IMR-90 (cell line): ENCODE measurements around the gene YPEL2. TPM values are rescaled to one million over a fixed set of nuclear protein-coding genes. Genes with fewer than 3 reads are reported as not detected.

Experiments used
- ATAC-seq: fragments of 200-7000 bp; cut with Tn5 transposase; 2 replicates; pipeline ENCODE4 v1.9.1; 2020; ENCODE audit warnings: low read depth, mild to moderate bottlenecking, moderate library complexity
- BruUV-seq: library from RNA; stranded (reverse); fragments of 400-500 nt; replicated peaks from 2 replicates; lab custom pipeline; 2021; lab: Mats Ljungman, UMichigan
- CTCF ChIA-PET: fragments of 300-600 bp; formaldehyde crosslinking; extraction: SDS; loops from one replicate; lab custom pipeline; 2021; ENCODE audit warnings: antibody characterized with exemption; lab: Yijun Ruan, JAX
- POLR2A ChIA-PET: fragments of 300-600 bp; sonication (Branson Sonifier 250); formaldehyde crosslinking; loops from one replicate; lab custom pipeline; 2022; ENCODE audit warnings: antibody characterized with exemption; ENCODE audit not compliant: unreplicated experiment; lab: Charles Lee
- DNase-seq: peaks from one replicate; pipeline ENCODE4 v3.0.0; 2013
- H2AFZ ChIP-seq: replicated peaks from 2 replicates; pipeline ENCODE3; 2013; ENCODE audit warnings: low read length, mild to moderate bottlenecking; ENCODE audit not compliant: poor library complexity
- H2AK5ac ChIP-seq: 2 replicates; pipeline ENCODE4 v1.6.1; 2013; ENCODE audit warnings: low read depth, low read length, inconsistent platforms
- H2AK9ac ChIP-seq: replicated peaks from 2 replicates; pipeline ENCODE3; 2013; ENCODE audit warnings: mild to moderate bottlenecking, low read depth, low read length, moderate library complexity; ENCODE audit not compliant: poor library complexity
- H2BK120ac ChIP-seq: 2 replicates; pipeline ENCODE4 v1.6.1; 2013; ENCODE audit warnings: low read depth, low read length, inconsistent platforms
- H2BK15ac ChIP-seq: 3 replicates; pipeline ENCODE4 v1.6.1; 2013; ENCODE audit warnings: low read depth, low read length, inconsistent platforms
- H2BK20ac ChIP-seq: 2 replicates; pipeline ENCODE4 v1.6.1; 2013; ENCODE audit warnings: low read depth, mild to moderate bottlenecking, inconsistent platforms, low read length, moderate library complexity
- H2BK5ac ChIP-seq: 2 replicates; pipeline ENCODE4 v1.6.1; 2013; ENCODE audit warnings: mild to moderate bottlenecking, low read depth, low read length, inconsistent platforms; ENCODE audit not compliant: poor library complexity, severe bottlenecking
- H3K14ac ChIP-seq: replicated peaks from 2 replicates; pipeline ENCODE4 v1.6.1; 2013; ENCODE audit warnings: low read depth, low read length, inconsistent platforms
- H3K18ac ChIP-seq: 2 replicates; pipeline ENCODE4 v1.6.1; 2013; ENCODE audit warnings: low read depth, low read length, control low read depth
- H3K23ac ChIP-seq: 2 replicates; pipeline ENCODE4 v1.6.1; 2013; ENCODE audit warnings: low read depth, low read length, inconsistent platforms
- H3K27ac ChIP-seq: 2 replicates; pipeline ENCODE4 v1.5.1; 2013; ENCODE audit warnings: mild to moderate bottlenecking, control low read depth, low read length; ENCODE audit not compliant: insufficient read depth
- H3K27me3 ChIP-seq: 2 replicates; pipeline ENCODE4 v1.6.1; 2013; ENCODE audit warnings: low read length; ENCODE audit not compliant: control insufficient read depth, insufficient read depth
- H3K36me3 ChIP-seq: 2 replicates; pipeline ENCODE4 v1.6.1; 2013; ENCODE audit warnings: low read length, mixed read lengths; ENCODE audit not compliant: control insufficient read depth, insufficient read depth
- H3K4ac ChIP-seq: 2 replicates; pipeline ENCODE4 v1.6.1; 2013; ENCODE audit warnings: low read depth, low read length, inconsistent platforms
- H3K4me1 ChIP-seq: 2 replicates; pipeline ENCODE4 v1.6.1; 2013; ENCODE audit warnings: low read length, mixed read lengths; ENCODE audit not compliant: control insufficient read depth, insufficient read depth
- H3K4me2 ChIP-seq: 2 replicates; pipeline ENCODE4 v1.6.1; 2013; ENCODE audit warnings: low read depth, mild to moderate bottlenecking, control low read depth, low read length, moderate library complexity
- H3K4me3 ChIP-seq: 2 replicates; pipeline ENCODE4 v1.5.1; 2013; ENCODE audit warnings: low read depth, mild to moderate bottlenecking, control low read depth, low read length, moderate library complexity; ENCODE audit not compliant: insufficient read depth
- H3K56ac ChIP-seq: 2 replicates; pipeline ENCODE4 v1.6.1; 2013; ENCODE audit warnings: low read length, inconsistent platforms; ENCODE audit not compliant: insufficient read depth; ENCODE audit errors: extremely low read depth
- H3K79me1 ChIP-seq, 2 experiments: 2 replicates each; pipeline ENCODE4 v1.6.1; 2013; ENCODE audit warnings: low read length in 2 of 2, inconsistent platforms in 1 of 2, low read depth in 1 of 2
- H3K9ac ChIP-seq: 2 replicates; pipeline ENCODE4 v1.6.1; 2013; ENCODE audit warnings: low read depth, low read length, control low read depth
- H3K9me1 ChIP-seq: 2 replicates; pipeline ENCODE4 v1.6.1; 2013; ENCODE audit warnings: low read length, inconsistent platforms; ENCODE audit not compliant: insufficient read depth
- H3K9me3 ChIP-seq: 2 replicates; pipeline ENCODE4 v1.6.1; 2013; ENCODE audit warnings: low read length; ENCODE audit not compliant: control insufficient read depth, insufficient read depth
- H4K20me1 ChIP-seq: 2 replicates; pipeline ENCODE4 v1.6.1; 2013; ENCODE audit warnings: low read length, inconsistent platforms; ENCODE audit not compliant: insufficient read depth
- H4K5ac ChIP-seq: 2 replicates; pipeline ENCODE4 v1.6.1; 2013; ENCODE audit warnings: mild to moderate bottlenecking, low read depth, low read length, control low read depth
- H4K8ac ChIP-seq, 2 experiments: 2 replicates each; pipeline ENCODE4 v1.6.1; 2013; ENCODE audit warnings: low read depth in 2 of 2, low read length in 2 of 2, control low read depth in 1 of 2, inconsistent platforms in 1 of 2
- H4K91ac ChIP-seq: 2 replicates; pipeline ENCODE4 v1.6.1; 2013; ENCODE audit warnings: low read depth, low read length, inconsistent platforms; ENCODE audit not compliant: insufficient read depth
- CEBPB ChIP-seq: IDR thresholded peaks from 2 replicates; pipeline ENCODE4 v1.6.1; 2012; ENCODE audit warnings: low read depth, low read length, improper control_type of control experiment
- CHD1 ChIP-seq: IDR thresholded peaks from 2 replicates; pipeline ENCODE4 v1.6.1; 2012; ENCODE audit warnings: low read depth, low read length, improper control_type of control experiment
- FOS ChIP-seq: fragments of 150-350 bp; IDR thresholded peaks from 2 replicates; pipeline ENCODE4 v1.6.1; 2016; ENCODE audit warnings: low read depth, low read length
- MAFK ChIP-seq: IDR thresholded peaks from 2 replicates; pipeline ENCODE4 v1.6.1; 2012; ENCODE audit warnings: low read depth, low read length, improper control_type of control experiment
- MAZ ChIP-seq: IDR thresholded peaks from 2 replicates; pipeline ENCODE4 v1.6.1; 2012; ENCODE audit warnings: low read depth, mild to moderate bottlenecking, low read length, improper control_type of control experiment, moderate library complexity, borderline replicate concordance
- MXI1 ChIP-seq: IDR thresholded peaks from 2 replicates; pipeline ENCODE4 v1.6.1; 2012; ENCODE audit warnings: low read depth, mild to moderate bottlenecking, low read length, moderate library complexity, borderline replicate concordance
- NFE2L2 ChIP-seq: fragments of 150-350 bp; IDR thresholded peaks from 2 replicates; pipeline ENCODE4 v1.6.1; 2016; ENCODE audit warnings: low read depth, mild to moderate bottlenecking, low read length
- POLR2A ChIP-seq: IDR thresholded peaks from 2 replicates; pipeline ENCODE4 v1.6.1; 2012; ENCODE audit warnings: mild to moderate bottlenecking, low read depth, low read length
- RAD21 ChIP-seq: IDR thresholded peaks from 2 replicates; pipeline ENCODE4 v1.6.1; 2012; ENCODE audit warnings: low read length, improper control_type of control experiment
- RFX5 ChIP-seq: IDR thresholded peaks from 2 replicates; pipeline ENCODE4 v1.8.0; 2012; ENCODE audit warnings: low read depth, mild to moderate bottlenecking, low read length, moderate library complexity
- SMC3 ChIP-seq: fragments of 150-350 bp; IDR thresholded peaks from 2 replicates; pipeline ENCODE4 v1.6.1; 2016; ENCODE audit warnings: low read depth, mild to moderate bottlenecking, antibody characterized with exemption, low read length, moderate library complexity
- WGBS, 2 experiments: methylation state at CpG; one replicate each; pipeline versions ENCODE4 v1.1.5 to v1.1.7; 2013; ENCODE audit warnings: missing lambda C conversion rate in 2 of 2; ENCODE audit not compliant: insufficient read length in 1 of 2; ENCODE audit errors: extremely low coverage in 2 of 2; 5-methylcytosine and 5-hydroxymethylcytosine counted together
- dilution Hi-C: fragments of 300-500 bp; cut with HindIII; formaldehyde crosslinking; loops from one replicate; pipeline ENCODE4 v1.14.3; 2018; ENCODE audit warnings: low sequenced_read_pairs; ENCODE audit not compliant: unreplicated experiment
- in situ Hi-C: fragments of 300-500 bp; cut with MboI; formaldehyde crosslinking; loops from 3 replicates; pipeline ENCODE4 v1.14.3; 2019; ENCODE audit warnings: low sequenced_read_pairs, inconsistent platforms, mixed read lengths
- intact Hi-C: fragments of 100-400 bp; cut with micrococcal nuclease; formaldehyde crosslinking; loops from 2 replicates; pipeline ENCODE4 v1.10.0; 2022
- polyA plus RNA-seq, 3 experiments: library from polyadenylated mRNA; depleted of rRNA; stranded (reverse); fragments of >200 nt; gene quantifications; 2 replicates each; pipeline ENCODE4 v1.2.3, GENCODE V29; 2012; ENCODE audit warnings: low replicate concordance in 1 of 3
- total RNA-seq: library from RNA; depleted of rRNA; stranded (reverse); fragments of >200 nt; gene quantifications from 2 replicates; pipeline ENCODE4 v1.2.3, GENCODE V29; 2012
- TF ChIP-seq, protein P1 (sequence below): fragments of 150-350 bp; IDR thresholded peaks from 2 replicates; pipeline ENCODE4 v1.6.1; 2016; ENCODE audit warnings: low read depth, mild to moderate bottlenecking, low read length, moderate library complexity, borderline replicate concordance
- TF ChIP-seq, protein P2 (sequence below): conservative IDR thresholded peaks from 2 replicates; pipeline ENCODE4 v1.5.1; 2012; ENCODE audit warnings: mild to moderate bottlenecking, low read depth, low read length, improper control_type of control experiment
- TF ChIP-seq, protein P3 (sequence below): fragments of 150-350 bp; IDR thresholded peaks from 2 replicates; pipeline ENCODE4 v1.6.1; 2017; ENCODE audit warnings: mild to moderate bottlenecking, antibody characterized with exemption, low read length, low read depth

YPEL2 gene
- total and polyA plus RNA-seq, 2 of the 4 experiments (the other 2 are of a cell fraction) = 2.3 to 3.4 TPM

DNA sequence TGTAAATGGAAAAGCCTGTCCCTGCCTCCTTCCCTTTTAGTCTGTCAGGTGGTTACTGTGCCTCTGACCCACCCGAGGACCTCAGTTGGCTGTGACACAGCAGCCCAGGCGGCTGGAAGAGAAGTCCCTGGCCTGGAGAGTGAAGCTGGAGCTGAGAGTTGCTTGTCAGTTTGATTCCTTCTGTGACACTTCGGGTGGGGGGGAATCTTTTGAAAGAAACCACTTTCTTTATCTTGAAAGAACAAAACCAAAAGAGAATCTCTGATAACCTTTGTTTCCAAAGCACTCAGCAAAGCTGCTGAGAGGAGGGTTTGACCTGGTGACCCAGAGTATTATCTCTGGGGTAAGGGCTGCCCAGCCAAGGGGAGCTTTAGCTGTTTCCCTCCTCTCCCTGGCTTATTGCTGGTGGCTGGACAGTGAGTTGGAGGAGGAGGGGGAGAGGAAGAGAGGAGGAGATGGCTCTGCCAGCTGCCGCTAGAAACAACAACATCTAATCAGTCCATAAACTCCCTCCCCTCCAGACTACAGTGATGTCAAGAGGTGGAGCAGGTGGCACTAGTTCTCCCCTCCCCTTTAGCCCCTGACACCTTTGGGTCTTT, 34.0 kb downstream of the YPEL2 start:
- intact Hi-C loops (no loop called here), in situ Hi-C loops (no loop called here), dilution Hi-C loops (no loop called here)
- no peak overlapping the region for H2BK5ac ChIP-seq
- CTCF ChIA-PET = interaction anchor here (0.6 kb wide), 1 partner anchor 38 kb away, joined by 4 read pairs; no protein-coding TSS in a partner anchor
- TF ChIP-seq CHD1 (no peak), CEBPB (no peak), MAZ (no peak), POLR2A (no peak), RAD21 (no peak), MAFK (no peak), SMC3 (no peak), FOS (no peak), NFE2L2 (no peak), MXI1 (no peak), RFX5 (no peak)
- TF ChIP-seq, protein P1, sequence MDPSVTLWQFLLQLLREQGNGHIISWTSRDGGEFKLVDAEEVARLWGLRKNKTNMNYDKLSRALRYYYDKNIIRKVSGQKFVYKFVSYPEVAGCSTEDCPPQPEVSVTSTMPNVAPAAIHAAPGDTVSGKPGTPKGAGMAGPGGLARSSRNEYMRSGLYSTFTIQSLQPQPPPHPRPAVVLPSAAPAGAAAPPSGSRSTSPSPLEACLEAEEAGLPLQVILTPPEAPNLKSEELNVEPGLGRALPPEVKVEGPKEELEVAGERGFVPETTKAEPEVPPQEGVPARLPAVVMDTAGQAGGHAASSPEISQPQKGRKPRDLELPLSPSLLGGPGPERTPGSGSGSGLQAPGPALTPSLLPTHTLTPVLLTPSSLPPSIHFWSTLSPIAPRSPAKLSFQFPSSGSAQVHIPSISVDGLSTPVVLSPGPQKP = no peak
- TF ChIP-seq, protein P2, sequence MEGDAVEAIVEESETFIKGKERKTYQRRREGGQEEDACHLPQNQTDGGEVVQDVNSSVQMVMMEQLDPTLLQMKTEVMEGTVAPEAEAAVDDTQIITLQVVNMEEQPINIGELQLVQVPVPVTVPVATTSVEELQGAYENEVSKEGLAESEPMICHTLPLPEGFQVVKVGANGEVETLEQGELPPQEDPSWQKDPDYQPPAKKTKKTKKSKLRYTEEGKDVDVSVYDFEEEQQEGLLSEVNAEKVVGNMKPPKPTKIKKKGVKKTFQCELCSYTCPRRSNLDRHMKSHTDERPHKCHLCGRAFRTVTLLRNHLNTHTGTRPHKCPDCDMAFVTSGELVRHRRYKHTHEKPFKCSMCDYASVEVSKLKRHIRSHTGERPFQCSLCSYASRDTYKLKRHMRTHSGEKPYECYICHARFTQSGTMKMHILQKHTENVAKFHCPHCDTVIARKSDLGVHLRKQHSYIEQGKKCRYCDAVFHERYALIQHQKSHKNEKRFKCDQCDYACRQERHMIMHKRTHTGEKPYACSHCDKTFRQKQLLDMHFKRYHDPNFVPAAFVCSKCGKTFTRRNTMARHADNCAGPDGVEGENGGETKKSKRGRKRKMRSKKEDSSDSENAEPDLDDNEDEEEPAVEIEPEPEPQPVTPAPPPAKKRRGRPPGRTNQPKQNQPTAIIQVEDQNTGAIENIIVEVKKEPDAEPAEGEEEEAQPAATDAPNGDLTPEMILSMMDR = no peak
- TF ChIP-seq, protein P3, sequence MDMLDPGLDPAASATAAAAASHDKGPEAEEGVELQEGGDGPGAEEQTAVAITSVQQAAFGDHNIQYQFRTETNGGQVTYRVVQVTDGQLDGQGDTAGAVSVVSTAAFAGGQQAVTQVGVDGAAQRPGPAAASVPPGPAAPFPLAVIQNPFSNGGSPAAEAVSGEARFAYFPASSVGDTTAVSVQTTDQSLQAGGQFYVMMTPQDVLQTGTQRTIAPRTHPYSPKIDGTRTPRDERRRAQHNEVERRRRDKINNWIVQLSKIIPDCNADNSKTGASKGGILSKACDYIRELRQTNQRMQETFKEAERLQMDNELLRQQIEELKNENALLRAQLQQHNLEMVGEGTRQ = no peak
- no peaks in the 10 kb centered on the region for H3K9me3 ChIP-seq
- H2BK20ac ChIP-seq = no peak overlapping the region
- no peaks in the 10 kb centered on the region for H3K79me1 ChIP-seq
- POLR2A ChIA-PET = no interaction called here
- H3K56ac ChIP-seq = no peak overlapping the region
- no peak overlapping the region for H4K5ac ChIP-seq
- H2BK15ac ChIP-seq = no peak overlapping the region; the same call in 2 of the 3 replicates
- no peak overlapping the region for H3K18ac ChIP-seq
- H3K23ac ChIP-seq = no peak overlapping the region
- H3K4me2 ChIP-seq = no peak overlapping the region
- no CpG with 5 or more reads among the region's 4 CpGs for WGBS, 2 experiments
- H2AK5ac ChIP-seq = peak overlapping the region; percentile 48; the same call in 1 of the 2 replicates
- no peaks in the 10 kb centered on the region for H3K27me3 ChIP-seq
- peaks cover 11% of the 10 kb centered on the region; the same call in 1 of the 2 replicates for H4K20me1 ChIP-seq
- no peak for ATAC-seq
- peak overlapping the region; percentile 16; the same call in 1 of the 2 replicates for H4K91ac ChIP-seq
- H3K36me3 ChIP-seq = no peaks in the 10 kb centered on the region
- no peak overlapping the region for H3K9ac ChIP-seq
- H3K4me3 ChIP-seq = no peak overlapping the region
- no peak overlapping the region for H3K27ac ChIP-seq
- H3K14ac ChIP-seq = no peak overlapping the region; the same call in 1 of the 2 replicates
- no peak for DNase-seq
- no peak overlapping the region for H2AK9ac ChIP-seq
- H2BK120ac ChIP-seq = no peak overlapping the region
- H3K4me1 ChIP-seq = peaks cover 33% of the 10 kb centered on the region
- no peak overlapping the region for H2AFZ ChIP-seq
- peak overlapping the region; percentile 32 for H3K4ac ChIP-seq
- H3K9me1 ChIP-seq = peaks cover 5% of the 10 kb centered on the region
- H4K8ac ChIP-seq = no peak overlapping the region
- BruUV-seq = no TSS peak
